Measurements from ENCODE around the gene ATF1. TPM values are rescaled to one million over a fixed set of nuclear protein-coding genes. Genes with fewer than 3 reads are reported as not detected.

Gene ATF1
- total RNA-seq, 1 donor from 2014 or later, result 7.1 TPM

DNA sequence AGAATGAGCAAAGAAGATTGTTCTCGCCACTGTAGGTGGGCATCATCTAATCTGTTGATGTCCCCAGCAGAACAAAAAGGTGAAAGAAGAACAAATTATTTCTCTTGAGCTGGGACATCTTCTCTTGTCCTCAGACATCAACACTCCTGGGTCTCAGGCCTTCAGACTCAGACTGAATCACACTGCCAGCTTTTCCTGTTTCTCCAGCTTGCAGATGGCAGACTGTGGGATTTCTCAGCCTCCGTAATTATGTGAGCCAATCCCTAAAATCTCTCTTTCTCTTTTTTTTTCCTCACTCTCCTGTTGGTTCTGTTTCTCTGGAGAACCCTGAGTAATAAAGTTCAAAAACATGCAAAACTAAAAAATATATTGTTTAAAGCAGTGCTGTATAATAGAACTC is 75.1 kb downstream of the ATF1 start:
- no peak overlapping the region for H3K27ac Mint-ChIP-seq (ENCODE audit: unreplicated experiment)
- no peak for DNase-seq
- peaks cover 5% of the 10 kb centered on the region for H3K27me3 Mint-ChIP-seq (ENCODE audit: unreplicated experiment)
- H3K36me3 Mint-ChIP-seq (ENCODE audit: unreplicated experiment), result peaks cover 16% of the 10 kb centered on the region
- TF ChIP-seq, protein P1, sequence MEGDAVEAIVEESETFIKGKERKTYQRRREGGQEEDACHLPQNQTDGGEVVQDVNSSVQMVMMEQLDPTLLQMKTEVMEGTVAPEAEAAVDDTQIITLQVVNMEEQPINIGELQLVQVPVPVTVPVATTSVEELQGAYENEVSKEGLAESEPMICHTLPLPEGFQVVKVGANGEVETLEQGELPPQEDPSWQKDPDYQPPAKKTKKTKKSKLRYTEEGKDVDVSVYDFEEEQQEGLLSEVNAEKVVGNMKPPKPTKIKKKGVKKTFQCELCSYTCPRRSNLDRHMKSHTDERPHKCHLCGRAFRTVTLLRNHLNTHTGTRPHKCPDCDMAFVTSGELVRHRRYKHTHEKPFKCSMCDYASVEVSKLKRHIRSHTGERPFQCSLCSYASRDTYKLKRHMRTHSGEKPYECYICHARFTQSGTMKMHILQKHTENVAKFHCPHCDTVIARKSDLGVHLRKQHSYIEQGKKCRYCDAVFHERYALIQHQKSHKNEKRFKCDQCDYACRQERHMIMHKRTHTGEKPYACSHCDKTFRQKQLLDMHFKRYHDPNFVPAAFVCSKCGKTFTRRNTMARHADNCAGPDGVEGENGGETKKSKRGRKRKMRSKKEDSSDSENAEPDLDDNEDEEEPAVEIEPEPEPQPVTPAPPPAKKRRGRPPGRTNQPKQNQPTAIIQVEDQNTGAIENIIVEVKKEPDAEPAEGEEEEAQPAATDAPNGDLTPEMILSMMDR (IDR thresholded peaks at IDR 0.05; ENCODE audit: partially characterized antibody, unreplicated experiment), result no peak
- no peak overlapping the region for H3K4me3 Mint-ChIP-seq (ENCODE audit: unreplicated experiment)
- H3K4me1 Mint-ChIP-seq (ENCODE audit: low read depth, unreplicated experiment), result no peaks in the 10 kb centered on the region
- peaks cover 4% of the 10 kb centered on the region for H3K9me3 Mint-ChIP-seq (ENCODE audit: unreplicated experiment)

DNA sequence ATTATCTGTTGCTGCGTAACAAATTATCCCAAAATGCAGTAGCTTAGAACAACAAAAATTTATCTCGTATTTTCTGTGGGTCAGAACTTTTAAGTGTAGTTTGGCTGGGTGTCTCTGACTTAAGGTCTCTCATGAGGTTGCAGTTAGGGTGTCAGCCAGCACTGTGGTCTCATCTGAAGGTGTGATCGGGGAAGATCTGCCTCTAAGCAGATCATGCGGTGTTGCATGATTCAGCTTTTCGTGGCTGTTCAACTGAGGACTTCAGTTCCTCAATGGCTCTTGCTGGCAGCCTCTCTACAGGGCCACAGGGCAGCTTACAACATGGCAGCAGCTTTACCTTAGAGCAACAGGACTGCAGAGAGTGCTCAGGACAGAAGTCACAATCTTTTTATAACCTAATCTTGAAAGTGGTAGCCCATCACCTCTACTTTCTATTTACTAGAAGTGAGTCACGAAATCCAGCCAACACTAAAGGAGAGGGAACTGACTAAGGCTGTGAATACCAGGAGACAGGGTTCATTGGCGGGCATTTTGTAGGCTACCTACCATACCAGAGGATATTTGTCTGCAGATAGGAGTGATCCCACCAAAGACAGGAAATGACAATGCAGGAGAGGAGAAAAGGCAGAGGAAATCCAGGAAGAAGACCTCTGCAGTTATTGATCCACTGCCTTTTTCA is 77.0 kb downstream of the ATF1 start:
- peaks cover 8% of the 10 kb centered on the region for H3K36me3 Mint-ChIP-seq (ENCODE audit: unreplicated experiment)
- no peak overlapping the region for H3K27ac Mint-ChIP-seq (ENCODE audit: unreplicated experiment)
- H3K4me1 Mint-ChIP-seq (ENCODE audit: low read depth, unreplicated experiment), result no peaks in the 10 kb centered on the region

DNA sequence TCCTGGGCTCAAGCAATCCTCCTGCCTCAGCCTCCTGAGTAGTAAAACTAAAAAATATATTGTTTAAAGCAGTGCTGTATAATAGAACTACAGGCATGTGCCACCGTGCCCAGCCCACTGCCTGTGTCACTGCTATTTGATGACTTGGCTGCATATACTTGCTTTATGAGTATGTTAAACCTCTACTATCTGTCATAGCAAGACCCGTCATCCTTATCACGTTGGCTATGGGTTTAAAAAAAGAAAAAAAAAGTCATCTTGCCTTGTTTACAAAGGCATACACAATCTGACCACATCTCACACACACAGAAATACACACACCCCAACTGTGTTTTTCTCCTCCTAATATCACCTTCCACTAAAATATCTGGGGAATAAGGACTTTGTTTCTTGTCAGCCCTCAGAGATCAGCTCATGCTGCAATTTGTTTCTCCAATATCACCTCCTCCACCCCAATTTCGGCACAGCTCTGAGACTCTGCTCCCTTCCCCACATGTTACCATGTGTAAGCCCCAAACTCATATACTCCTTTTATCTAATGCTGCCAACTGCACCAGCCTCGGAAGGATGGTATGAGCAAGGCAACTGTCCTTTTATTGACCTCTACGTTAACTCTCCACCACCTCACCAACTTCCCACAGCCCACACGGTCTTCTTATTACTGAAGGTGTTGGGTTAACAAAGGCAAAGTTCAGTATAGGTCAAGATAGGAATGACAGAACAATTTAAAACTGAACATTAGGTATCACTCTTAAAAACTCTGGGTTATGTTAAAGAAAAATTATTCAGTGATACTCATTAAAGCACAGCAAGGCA is 78.0 kb downstream of the ATF1 start:
- Mint-ChIP-seq H3K9me3 (ENCODE audit: unreplicated experiment) (no peaks in the 10 kb centered on the region), H3K27me3 (ENCODE audit: unreplicated experiment) (peaks cover 2% of the 10 kb centered on the region), H3K4me3 (ENCODE audit: unreplicated experiment) (no peak overlapping the region), H3K27ac (ENCODE audit: unreplicated experiment) (no peak overlapping the region), H3K36me3 (ENCODE audit: unreplicated experiment) (peaks cover 8% of the 10 kb centered on the region), H3K4me1 (ENCODE audit: low read depth, unreplicated experiment) (no peaks in the 10 kb centered on the region)
- DNase-seq, result no peak
- TF ChIP-seq, protein P1 (IDR thresholded peaks at IDR 0.05; ENCODE audit: partially characterized antibody, unreplicated experiment), result no peak

More for the DNA sequence above, 77.0 kb downstream of the ATF1 start:
- no peak for DNase-seq
- Mint-ChIP-seq H3K9me3 (ENCODE audit: unreplicated experiment) (no peaks in the 10 kb centered on the region), H3K4me3 (ENCODE audit: unreplicated experiment) (no peak overlapping the region), H3K27me3 (ENCODE audit: unreplicated experiment) (peaks cover 3% of the 10 kb centered on the region)
- TF ChIP-seq, protein P1 (IDR thresholded peaks at IDR 0.05; ENCODE audit: partially characterized antibody, unreplicated experiment), result no peak

DNA sequence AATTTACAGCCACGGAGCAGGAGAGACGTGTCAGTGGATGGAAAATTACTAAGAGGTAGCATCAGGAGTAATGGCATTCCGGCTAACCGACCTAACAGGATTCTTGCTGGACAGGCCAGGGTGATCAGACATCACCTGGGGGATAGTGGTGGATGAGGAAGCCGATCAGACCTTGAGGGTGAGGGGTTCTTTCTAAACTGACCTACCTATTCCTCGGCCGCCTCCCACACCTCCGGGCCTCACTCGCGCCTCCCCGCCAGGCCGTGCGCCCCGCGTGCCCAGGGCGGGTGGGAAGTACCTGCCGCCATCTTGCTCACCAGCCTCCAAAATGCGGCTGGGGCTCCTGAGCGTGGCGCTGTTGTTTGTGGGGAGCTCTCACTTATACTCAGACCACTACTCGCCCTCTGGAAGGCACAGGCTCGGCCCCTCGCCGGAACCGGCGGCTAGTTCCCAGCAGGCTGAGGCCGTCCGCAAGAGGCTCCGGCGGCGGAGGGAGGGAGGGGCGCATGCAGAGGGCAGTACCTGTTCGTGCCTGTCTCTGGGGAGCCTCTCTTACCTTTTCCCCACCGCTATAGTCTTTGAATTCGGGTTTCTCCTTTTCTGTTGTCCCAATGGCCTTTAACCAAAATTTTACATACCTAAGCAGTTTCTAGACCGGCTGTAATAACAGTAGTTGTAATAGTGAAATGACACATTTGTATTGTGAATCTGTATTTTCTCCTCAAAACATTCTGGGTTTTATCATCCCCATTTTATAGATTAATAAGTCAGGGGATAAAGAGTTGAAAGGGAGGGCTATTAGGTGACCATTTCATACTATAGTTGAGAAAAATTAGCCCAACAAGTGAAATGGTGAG is 79.0 kb downstream of the ATF1 start, which contains the start of gene TMPRSS12:
Gene TMPRSS12 (plus strand): TSS at position 290 of the 857 bp plus-strand sequence. CDS start 39 bp downstream, at position 329.
- Mint-ChIP-seq H3K27ac (ENCODE audit: unreplicated experiment) (no peak within 1 kb of the TSS), H3K9me3 (ENCODE audit: unreplicated experiment) (no peaks in the 10 kb centered on the region), H3K4me3 (ENCODE audit: unreplicated experiment) (no peak within 1 kb of the TSS), H3K27me3 (ENCODE audit: unreplicated experiment) (peaks cover 2% of the 10 kb centered on the region), H3K36me3 (ENCODE audit: unreplicated experiment) (peaks cover 8% of the 10 kb centered on the region), H3K4me1 (ENCODE audit: low read depth, unreplicated experiment) (no peaks in the 10 kb centered on the region)
- TF ChIP-seq, protein P1 (IDR thresholded peaks at IDR 0.05; ENCODE audit: partially characterized antibody, unreplicated experiment), result no peak
- peak; percentile 22 for DNase-seq
